IMR-90 (cell line): Measurements from ENCODE around the gene TFE3. TPM values are rescaled to one million over a fixed set of nuclear protein-coding genes. Genes with fewer than 3 reads are reported as not detected.

Experiments
- ATAC-seq: fragments of 200-7000 bp; cut with Tn5 transposase; 2 replicates; pipeline ENCODE4 v1.9.1; 2020; ENCODE audit warnings: low read depth, mild to moderate bottlenecking, moderate library complexity
- BruUV-seq: library from RNA; stranded (reverse); fragments of 400-500 nt; replicated peaks from 2 replicates; lab custom pipeline; 2021; lab: Mats Ljungman, UMichigan
- CTCF ChIA-PET: fragments of 300-600 bp; formaldehyde crosslinking; extraction: SDS; loops from one replicate; lab custom pipeline; 2021; ENCODE audit warnings: antibody characterized with exemption; lab: Yijun Ruan, JAX
- POLR2A ChIA-PET: fragments of 300-600 bp; sonication (Branson Sonifier 250); formaldehyde crosslinking; loops from one replicate; lab custom pipeline; 2022; ENCODE audit warnings: antibody characterized with exemption; ENCODE audit not compliant: unreplicated experiment; lab: Charles Lee
- DNase-seq: peaks from one replicate; pipeline ENCODE4 v3.0.0; 2013
- H2AFZ ChIP-seq: replicated peaks from 2 replicates; pipeline ENCODE3; 2013; ENCODE audit warnings: low read length, mild to moderate bottlenecking; ENCODE audit not compliant: poor library complexity
- H2AK5ac ChIP-seq: 2 replicates; pipeline ENCODE4 v1.6.1; 2013; ENCODE audit warnings: low read depth, low read length, inconsistent platforms
- H2AK9ac ChIP-seq: replicated peaks from 2 replicates; pipeline ENCODE3; 2013; ENCODE audit warnings: mild to moderate bottlenecking, low read depth, low read length, moderate library complexity; ENCODE audit not compliant: poor library complexity
- H2BK120ac ChIP-seq: 2 replicates; pipeline ENCODE4 v1.6.1; 2013; ENCODE audit warnings: low read depth, low read length, inconsistent platforms
- H2BK15ac ChIP-seq: 3 replicates; pipeline ENCODE4 v1.6.1; 2013; ENCODE audit warnings: low read depth, low read length, inconsistent platforms
- H2BK20ac ChIP-seq: 2 replicates; pipeline ENCODE4 v1.6.1; 2013; ENCODE audit warnings: low read depth, mild to moderate bottlenecking, inconsistent platforms, low read length, moderate library complexity
- H2BK5ac ChIP-seq: 2 replicates; pipeline ENCODE4 v1.6.1; 2013; ENCODE audit warnings: mild to moderate bottlenecking, low read depth, low read length, inconsistent platforms; ENCODE audit not compliant: poor library complexity, severe bottlenecking
- H3K14ac ChIP-seq: replicated peaks from 2 replicates; pipeline ENCODE4 v1.6.1; 2013; ENCODE audit warnings: low read depth, low read length, inconsistent platforms
- H3K18ac ChIP-seq: 2 replicates; pipeline ENCODE4 v1.6.1; 2013; ENCODE audit warnings: low read depth, low read length, control low read depth
- H3K23ac ChIP-seq: 2 replicates; pipeline ENCODE4 v1.6.1; 2013; ENCODE audit warnings: low read depth, low read length, inconsistent platforms
- H3K27ac ChIP-seq: 2 replicates; pipeline ENCODE4 v1.5.1; 2013; ENCODE audit warnings: mild to moderate bottlenecking, control low read depth, low read length; ENCODE audit not compliant: insufficient read depth
- H3K27me3 ChIP-seq: 2 replicates; pipeline ENCODE4 v1.6.1; 2013; ENCODE audit warnings: low read length; ENCODE audit not compliant: control insufficient read depth, insufficient read depth
- H3K36me3 ChIP-seq: 2 replicates; pipeline ENCODE4 v1.6.1; 2013; ENCODE audit warnings: low read length, mixed read lengths; ENCODE audit not compliant: control insufficient read depth, insufficient read depth
- H3K4ac ChIP-seq: 2 replicates; pipeline ENCODE4 v1.6.1; 2013; ENCODE audit warnings: low read depth, low read length, inconsistent platforms
- H3K4me1 ChIP-seq: 2 replicates; pipeline ENCODE4 v1.6.1; 2013; ENCODE audit warnings: low read length, mixed read lengths; ENCODE audit not compliant: control insufficient read depth, insufficient read depth
- H3K4me2 ChIP-seq: 2 replicates; pipeline ENCODE4 v1.6.1; 2013; ENCODE audit warnings: low read depth, mild to moderate bottlenecking, control low read depth, low read length, moderate library complexity
- H3K4me3 ChIP-seq: 2 replicates; pipeline ENCODE4 v1.5.1; 2013; ENCODE audit warnings: low read depth, mild to moderate bottlenecking, control low read depth, low read length, moderate library complexity; ENCODE audit not compliant: insufficient read depth
- H3K56ac ChIP-seq: 2 replicates; pipeline ENCODE4 v1.6.1; 2013; ENCODE audit warnings: low read length, inconsistent platforms; ENCODE audit not compliant: insufficient read depth; ENCODE audit errors: extremely low read depth
- H3K79me1 ChIP-seq, 2 experiments: 2 replicates each; pipeline ENCODE4 v1.6.1; 2013; ENCODE audit warnings: low read length in 2 of 2, inconsistent platforms in 1 of 2, low read depth in 1 of 2
- H3K9ac ChIP-seq: 2 replicates; pipeline ENCODE4 v1.6.1; 2013; ENCODE audit warnings: low read depth, low read length, control low read depth
- H3K9me1 ChIP-seq: 2 replicates; pipeline ENCODE4 v1.6.1; 2013; ENCODE audit warnings: low read length, inconsistent platforms; ENCODE audit not compliant: insufficient read depth
- H3K9me3 ChIP-seq: 2 replicates; pipeline ENCODE4 v1.6.1; 2013; ENCODE audit warnings: low read length; ENCODE audit not compliant: control insufficient read depth, insufficient read depth
- H4K20me1 ChIP-seq: 2 replicates; pipeline ENCODE4 v1.6.1; 2013; ENCODE audit warnings: low read length, inconsistent platforms; ENCODE audit not compliant: insufficient read depth
- H4K5ac ChIP-seq: 2 replicates; pipeline ENCODE4 v1.6.1; 2013; ENCODE audit warnings: mild to moderate bottlenecking, low read depth, low read length, control low read depth
- H4K8ac ChIP-seq, 2 experiments: 2 replicates each; pipeline ENCODE4 v1.6.1; 2013; ENCODE audit warnings: low read depth in 2 of 2, low read length in 2 of 2, control low read depth in 1 of 2, inconsistent platforms in 1 of 2
- H4K91ac ChIP-seq: 2 replicates; pipeline ENCODE4 v1.6.1; 2013; ENCODE audit warnings: low read depth, low read length, inconsistent platforms; ENCODE audit not compliant: insufficient read depth
- BHLHE40 ChIP-seq: fragments of 150-350 bp; IDR thresholded peaks from 2 replicates; pipeline ENCODE4 v1.6.1; 2016; ENCODE audit warnings: mild to moderate bottlenecking, low read depth, low read length
- CHD1 ChIP-seq: IDR thresholded peaks from 2 replicates; pipeline ENCODE4 v1.6.1; 2012; ENCODE audit warnings: low read depth, low read length, improper control_type of control experiment
- CTCF ChIP-seq: conservative IDR thresholded peaks from 2 replicates; pipeline ENCODE4 v1.5.1; 2012; ENCODE audit warnings: mild to moderate bottlenecking, low read depth, low read length, improper control_type of control experiment
- ELK1 ChIP-seq: fragments of 150-350 bp; IDR thresholded peaks from 2 replicates; pipeline ENCODE4 v1.6.1; 2016; ENCODE audit warnings: low read depth, mild to moderate bottlenecking, low read length, moderate library complexity, borderline replicate concordance
- FOS ChIP-seq: fragments of 150-350 bp; IDR thresholded peaks from 2 replicates; pipeline ENCODE4 v1.6.1; 2016; ENCODE audit warnings: low read depth, low read length
- MAFK ChIP-seq: IDR thresholded peaks from 2 replicates; pipeline ENCODE4 v1.6.1; 2012; ENCODE audit warnings: low read depth, low read length, improper control_type of control experiment
- MAZ ChIP-seq: IDR thresholded peaks from 2 replicates; pipeline ENCODE4 v1.6.1; 2012; ENCODE audit warnings: low read depth, mild to moderate bottlenecking, low read length, improper control_type of control experiment, moderate library complexity, borderline replicate concordance
- MXI1 ChIP-seq: IDR thresholded peaks from 2 replicates; pipeline ENCODE4 v1.6.1; 2012; ENCODE audit warnings: low read depth, mild to moderate bottlenecking, low read length, moderate library complexity, borderline replicate concordance
- NFE2L2 ChIP-seq: fragments of 150-350 bp; IDR thresholded peaks from 2 replicates; pipeline ENCODE4 v1.6.1; 2016; ENCODE audit warnings: low read depth, mild to moderate bottlenecking, low read length
- POLR2A ChIP-seq: IDR thresholded peaks from 2 replicates; pipeline ENCODE4 v1.6.1; 2012; ENCODE audit warnings: mild to moderate bottlenecking, low read depth, low read length
- RAD21 ChIP-seq: IDR thresholded peaks from 2 replicates; pipeline ENCODE4 v1.6.1; 2012; ENCODE audit warnings: low read length, improper control_type of control experiment
- RFX5 ChIP-seq: IDR thresholded peaks from 2 replicates; pipeline ENCODE4 v1.8.0; 2012; ENCODE audit warnings: low read depth, mild to moderate bottlenecking, low read length, moderate library complexity
- SMC3 ChIP-seq: fragments of 150-350 bp; IDR thresholded peaks from 2 replicates; pipeline ENCODE4 v1.6.1; 2016; ENCODE audit warnings: low read depth, mild to moderate bottlenecking, antibody characterized with exemption, low read length, moderate library complexity
- USF2 ChIP-seq: fragments of 150-350 bp; IDR thresholded peaks from 2 replicates; pipeline ENCODE4 v1.6.1; 2017; ENCODE audit warnings: mild to moderate bottlenecking, antibody characterized with exemption, low read length, low read depth
- WGBS, 2 experiments: methylation state at CpG; one replicate each; pipeline versions ENCODE4 v1.1.5 to v1.1.7; 2013; ENCODE audit warnings: missing lambda C conversion rate in 2 of 2; ENCODE audit not compliant: insufficient read length in 1 of 2; ENCODE audit errors: extremely low coverage in 2 of 2; 5-methylcytosine and 5-hydroxymethylcytosine counted together
- dilution Hi-C: fragments of 300-500 bp; cut with HindIII; formaldehyde crosslinking; loops from one replicate; pipeline ENCODE4 v1.14.3; 2018; ENCODE audit warnings: low sequenced_read_pairs; ENCODE audit not compliant: unreplicated experiment
- in situ Hi-C: fragments of 300-500 bp; cut with MboI; formaldehyde crosslinking; loops from 3 replicates; pipeline ENCODE4 v1.14.3; 2019; ENCODE audit warnings: low sequenced_read_pairs, inconsistent platforms, mixed read lengths
- intact Hi-C: fragments of 100-400 bp; cut with micrococcal nuclease; formaldehyde crosslinking; loops from 2 replicates; pipeline ENCODE4 v1.10.0; 2022
- polyA plus RNA-seq, 3 experiments: library from polyadenylated mRNA; depleted of rRNA; stranded (reverse); fragments of >200 nt; gene quantifications; 2 replicates each; pipeline ENCODE4 v1.2.3, GENCODE V29; 2012; ENCODE audit warnings: low replicate concordance in 1 of 3
- total RNA-seq: library from RNA; depleted of rRNA; stranded (reverse); fragments of >200 nt; gene quantifications from 2 replicates; pipeline ENCODE4 v1.2.3, GENCODE V29; 2012

TFE3 gene
- total and polyA plus RNA-seq, 2 of the 4 experiments (the other 2 are of a cell fraction) = 24.4 to 40.5 TPM

- in situ Hi-C loops = loop anchor here (25.0 kb wide), 1 partner anchor 102 kb away; the partner anchor contains the start of genes KCND1 and OTUD5
- Histone ChIP-seq H3K9me3 (peaks cover 2% of the 10 kb centered on the region; the same call in 1 of the 2 replicates), H4K8ac (no peak overlapping the region), H3K27ac (no peak overlapping the region), H3K23ac (no peak overlapping the region), H2BK120ac (no peak overlapping the region), H3K9me1 (no peaks in the 10 kb centered on the region), H2BK20ac (no peak overlapping the region), H3K4me1 (no peaks in the 10 kb centered on the region), H3K4me3 (no peak overlapping the region), H2BK5ac (no peak overlapping the region), H3K4ac (no peak overlapping the region), H3K14ac (no peak overlapping the region), H3K36me3 (peaks cover 3% of the 10 kb centered on the region; the same call in 1 of the 2 replicates), H3K56ac (no peak overlapping the region), H3K27me3 (no peaks in the 10 kb centered on the region), H2AK5ac (no peak overlapping the region), H2AFZ (no peak overlapping the region), H3K79me1 (no peaks in the 10 kb centered on the region), H3K4me2 (no peak overlapping the region), H4K5ac (no peak overlapping the region), H3K18ac (no peak overlapping the region), H2BK15ac (no peak overlapping the region), H4K91ac (no peak overlapping the region), H4K20me1 (no peaks in the 10 kb centered on the region; the same call in 1 of the 2 replicates), H2AK9ac (no peak overlapping the region), H3K9ac (no peak overlapping the region)
- intact Hi-C loops = no loop called here
- no TSS peak for BruUV-seq
- ChIA-PET POLR2A (no interaction called here), CTCF (no interaction called here)
- 92% methylated on average over 13 of the region's 20 CpGs; no CpG with 5 or more reads in 1 of the 2 experiments for WGBS, 2 experiments
- DNase-seq (no peak), ATAC-seq (no peak)
- TF ChIP-seq MAZ (no peak), BHLHE40 (no peak), CTCF (no peak), USF2 (no peak), MXI1 (no peak), POLR2A (no peak), FOS (no peak), ELK1 (no peak), NFE2L2 (no peak), MAFK (no peak), SMC3 (no peak), RFX5 (no peak), RAD21 (no peak), CHD1 (no peak)
- dilution Hi-C loops = no loop called here
Measured at GRCh38 chrX:49064303-49064702, 21.1 kb upstream of the TFE3 start.
